Liver (tissue), 2 donors: Measurements from ENCODE around the gene EIF5B.

ENCODE experiments used
- ATF3 ChIP-seq: IDR thresholded peaks from 2 replicates; pipeline ENCODE4 v1.6.1; 2016; ENCODE audit warnings: antibody characterized with exemption
- REST ChIP-seq: IDR thresholded peaks from 2 replicates; pipeline ENCODE4 v1.6.1; 2016; ENCODE audit warnings: antibody characterized with exemption, mild to moderate bottlenecking
- TAF1 ChIP-seq: conservative IDR thresholded peaks from 2 replicates; pipeline ENCODE4 v1.6.1; 2016; ENCODE audit warnings: antibody characterized with exemption, mild to moderate bottlenecking
- donor health status: healthy.

GRCh38 chr2:99417396-99417795, 80.2 kb downstream of the EIF5B start:
- TF ChIP-seq REST (no peak), ATF3 (no peak), TAF1 (no peak)
